ENCODE results near the gene DDX24.
A peak's percentile ranks its signal among the peaks of the same experiment; 100 is the strongest.

- peak in 2 of 6 experiments; percentile 1 to 4 for TF ChIP-seq CTCF (IDR thresholded peaks at IDR 0.05)
- peak; percentile 93 to 97 for TF ChIP-seq POLR2A (IDR thresholded peaks at IDR 0.05)
These were observed at the start of gene DDX24, which contains the start of gene IFI27L1 for GRCh38 chr14:94080621-94081385.
